Activated naive CD4-positive, alpha-beta T cell treated with anti-CD3 and anti-CD28 coated beads for 36 hours (primary cell): ENCODE measurements around the gene VRK1. TPM values are rescaled to one million over a fixed set of nuclear protein-coding genes. Genes with fewer than 3 reads are reported as not detected.

Experiments used
- CTCF ChIA-PET: fragments of 350-600 bp; sonication (Branson Sonifier 250); formaldehyde crosslinking; loops from one replicate; lab custom pipeline; 2021; ENCODE audit warnings: antibody characterized with exemption; lab: Charles Lee
- DNase-seq: peaks from one replicate; pipeline ENCODE4 v3.0.0-alpha.2; 2020
- H3K27ac Mint-ChIP-seq: one replicate; pipeline ENCODE4 v1.8.0; 2021; ENCODE audit warnings: mild to moderate bottlenecking, mixed read lengths
- H3K27me3 Mint-ChIP-seq: one replicate; pipeline ENCODE4 v1.8.0; 2021; ENCODE audit warnings: low read depth, mixed read lengths
- H3K36me3 Mint-ChIP-seq: one replicate; pipeline ENCODE4 v1.8.0; 2021; ENCODE audit warnings: low read depth, mixed read lengths
- H3K4me1 Mint-ChIP-seq: one replicate; pipeline ENCODE4 v1.8.0; 2021; ENCODE audit warnings: low read depth, mixed read lengths
- H3K4me3 Mint-ChIP-seq: one replicate; pipeline ENCODE4 v1.8.0; 2021; ENCODE audit warnings: mild to moderate bottlenecking, moderate library complexity, mixed read lengths
- H3K9me3 Mint-ChIP-seq: one replicate; pipeline ENCODE4 v1.8.0; 2021; ENCODE audit warnings: mixed read lengths
- intact Hi-C: fragments of 100-400 bp; cut with micrococcal nuclease; formaldehyde crosslinking; loops from one replicate; pipeline ENCODE4 v1.15.1; 2023
- total RNA-seq, 2 experiments: library from RNA; stranded (reverse); gene quantifications; one replicate each; pipeline ENCODE4 v1.2.3, GENCODE V29; 2021

Gene VRK1
- total RNA-seq, 2 experiments from 2014 or later, result 64.9 to 74.3 TPM

- intact Hi-C loops, result no loop called here
- DNase-seq, result no peak
- CTCF ChIA-PET, result no interaction called here
- Mint-ChIP-seq H3K36me3 (peaks cover 5% of the 10 kb centered on the region), H3K27ac (no peak overlapping the region), H3K4me3 (no peak overlapping the region), H3K4me1 (peaks cover 13% of the 10 kb centered on the region), H3K9me3 (no peaks in the 10 kb centered on the region), H3K27me3 (no peaks in the 10 kb centered on the region)
These were observed 98.6 kb downstream of the VRK1 start for GRCh38 chr14:96895658-96896271.

DNA sequence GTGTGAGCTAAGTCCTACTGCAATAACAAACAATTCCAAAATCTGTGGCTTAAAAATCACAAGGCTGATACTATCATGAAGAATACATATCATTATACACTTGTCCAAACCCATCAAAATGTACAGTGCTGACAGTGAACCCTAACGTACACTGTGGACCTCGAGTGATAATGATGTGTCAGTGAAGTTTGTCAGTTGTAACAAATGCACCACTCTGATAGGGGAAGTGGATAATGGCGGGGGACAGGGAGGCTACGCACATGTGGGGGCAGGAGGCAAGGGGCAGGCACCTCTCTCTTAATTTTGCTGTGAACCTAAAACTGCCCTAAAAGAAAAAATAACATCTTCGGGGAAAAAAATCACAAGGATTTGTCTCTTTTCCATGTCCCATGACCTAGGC lies 100.0 kb downstream of the VRK1 start:
- Mint-ChIP-seq H3K4me3 (no peak overlapping the region), H3K36me3 (peaks cover 5% of the 10 kb centered on the region), H3K27ac (no peak overlapping the region), H3K9me3 (no peaks in the 10 kb centered on the region), H3K4me1 (peaks cover 18% of the 10 kb centered on the region), H3K27me3 (no peaks in the 10 kb centered on the region)
- intact Hi-C loops, result no loop called here
- CTCF ChIA-PET, result no interaction called here
- DNase-seq, result no peak

DNA sequence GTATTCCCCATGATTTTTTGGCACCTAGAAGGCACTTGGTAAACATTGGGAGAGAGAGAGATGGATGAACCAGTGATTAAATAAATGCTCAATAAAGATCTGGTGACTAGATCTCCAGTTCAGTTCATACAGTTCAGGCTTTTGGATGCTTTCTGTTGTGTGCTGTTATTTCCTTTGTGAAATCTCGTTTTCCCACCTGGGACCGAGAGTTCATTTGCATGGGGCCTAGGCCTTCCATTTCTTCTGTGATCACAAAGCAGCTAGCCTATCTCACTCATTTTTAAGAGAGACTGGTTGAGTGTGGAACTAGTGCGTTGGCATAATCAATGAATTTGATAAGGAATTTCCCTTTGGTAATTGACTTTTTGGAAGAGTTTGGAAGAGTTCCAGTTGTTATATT lies 104.0 kb downstream of the VRK1 start:
- DNase-seq, result no peak
- Mint-ChIP-seq H3K27me3 (no peaks in the 10 kb centered on the region), H3K4me3 (no peak overlapping the region), H3K27ac (no peak overlapping the region), H3K9me3 (no peaks in the 10 kb centered on the region), H3K36me3 (peaks cover 1% of the 10 kb centered on the region), H3K4me1 (peaks cover 11% of the 10 kb centered on the region)
- CTCF ChIA-PET, result no interaction called here
- intact Hi-C loops, result no loop called here

GRCh38 chr14:96902004-96902403 lies 104.8 kb downstream of the VRK1 start:
- DNase-seq, result no peak
- H3K9me3 Mint-ChIP-seq, result no peaks in the 10 kb centered on the region
- no peaks in the 10 kb centered on the region for H3K27me3 Mint-ChIP-seq
- peaks cover 11% of the 10 kb centered on the region for H3K4me1 Mint-ChIP-seq
- H3K4me3 Mint-ChIP-seq, result no peak overlapping the region
- CTCF ChIA-PET, result no interaction called here
- peaks cover 1% of the 10 kb centered on the region for H3K36me3 Mint-ChIP-seq
- intact Hi-C loops, result no loop called here
- no peak overlapping the region for H3K27ac Mint-ChIP-seq

DNA sequence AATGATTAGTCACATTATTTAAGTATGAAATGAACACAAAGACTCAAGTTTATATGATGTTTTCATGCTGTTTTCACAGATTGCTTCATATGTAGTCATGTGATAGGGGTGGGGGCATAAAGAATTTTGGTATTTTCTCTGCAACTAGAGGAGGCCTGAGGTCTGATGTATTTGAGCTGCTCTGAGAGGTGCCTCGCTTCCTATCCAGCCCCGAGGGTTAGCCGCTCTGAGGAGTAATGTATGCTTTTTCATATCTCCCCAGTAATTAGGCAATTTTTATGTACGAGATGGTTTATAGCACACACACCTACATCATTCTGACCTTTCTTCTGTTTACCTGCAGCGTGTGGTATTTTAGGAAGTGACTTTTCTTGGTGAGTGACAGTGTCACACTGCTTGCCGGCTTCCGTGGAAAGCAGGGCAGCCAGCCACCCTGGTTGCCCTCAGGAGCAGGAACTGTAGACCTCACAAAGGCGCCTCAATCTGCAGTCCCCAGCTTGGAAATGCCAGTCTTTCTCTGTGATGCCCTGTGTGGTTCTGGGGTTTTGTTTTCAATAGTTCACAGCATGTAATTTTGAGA lies 106.4 kb downstream of the VRK1 start:
- Mint-ChIP-seq H3K9me3 (peaks cover 5% of the 10 kb centered on the region), H3K4me1 (peaks cover 11% of the 10 kb centered on the region), H3K36me3 (peaks cover 1% of the 10 kb centered on the region), H3K27me3 (no peaks in the 10 kb centered on the region), H3K27ac (no peak overlapping the region), H3K4me3 (no peak overlapping the region)
- no peak for DNase-seq
- CTCF ChIA-PET, result no interaction called here
- intact Hi-C loops, result no loop called here

DNA sequence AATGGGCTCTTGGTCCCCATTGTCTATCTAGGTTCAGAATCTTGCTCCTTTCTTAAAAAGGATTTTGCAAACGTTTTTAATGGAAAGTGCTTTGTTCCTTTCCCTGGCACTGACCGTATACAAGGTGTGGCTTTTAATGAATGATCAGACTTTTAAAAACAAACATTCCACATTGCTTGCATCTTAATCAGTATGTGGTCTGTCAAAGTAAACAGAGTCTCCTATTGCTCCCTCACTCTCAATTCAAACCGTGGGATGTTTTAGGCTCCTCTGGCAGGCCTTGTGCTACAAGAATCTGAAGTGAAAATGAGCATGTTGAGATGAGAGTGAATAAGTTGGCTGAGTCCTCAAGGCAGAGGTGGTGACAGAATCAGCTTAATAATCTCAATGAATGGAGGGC lies 107.0 kb downstream of the VRK1 start:
- Mint-ChIP-seq H3K27me3 (no peaks in the 10 kb centered on the region), H3K36me3 (peaks cover 4% of the 10 kb centered on the region), H3K4me1 (peaks cover 11% of the 10 kb centered on the region), H3K9me3 (peaks cover 9% of the 10 kb centered on the region), H3K27ac (no peak overlapping the region), H3K4me3 (no peak overlapping the region)
- CTCF ChIA-PET, result no interaction called here
- intact Hi-C loops, result no loop called here
- DNase-seq, result no peak

DNA sequence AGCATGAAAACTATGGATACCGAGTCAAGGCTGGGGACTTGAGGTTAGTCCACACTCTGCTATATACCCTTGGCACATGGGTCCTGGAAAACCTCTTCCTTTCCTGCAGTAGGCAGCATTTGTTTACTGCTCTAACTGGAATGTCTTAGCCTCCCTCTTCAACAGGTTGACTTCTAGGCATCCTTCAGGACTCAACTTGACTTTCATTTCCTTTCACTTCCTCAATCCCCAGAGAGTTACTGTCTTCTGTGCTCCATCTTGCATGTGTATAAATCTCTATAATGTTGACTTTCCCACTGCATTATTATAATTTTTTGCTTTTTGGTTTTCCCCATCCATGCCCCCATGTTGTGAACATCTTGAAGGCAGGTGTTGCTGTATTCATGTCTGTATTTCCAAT lies 107.9 kb downstream of the VRK1 start:
- intact Hi-C loops, result no loop called here
- no peak for DNase-seq
- Mint-ChIP-seq H3K9me3 (peaks cover 18% of the 10 kb centered on the region), H3K27ac (no peak overlapping the region), H3K36me3 (peaks cover 13% of the 10 kb centered on the region), H3K4me3 (no peak overlapping the region), H3K4me1 (peaks cover 11% of the 10 kb centered on the region), H3K27me3 (no peaks in the 10 kb centered on the region)
- CTCF ChIA-PET, result no interaction called here

DNA sequence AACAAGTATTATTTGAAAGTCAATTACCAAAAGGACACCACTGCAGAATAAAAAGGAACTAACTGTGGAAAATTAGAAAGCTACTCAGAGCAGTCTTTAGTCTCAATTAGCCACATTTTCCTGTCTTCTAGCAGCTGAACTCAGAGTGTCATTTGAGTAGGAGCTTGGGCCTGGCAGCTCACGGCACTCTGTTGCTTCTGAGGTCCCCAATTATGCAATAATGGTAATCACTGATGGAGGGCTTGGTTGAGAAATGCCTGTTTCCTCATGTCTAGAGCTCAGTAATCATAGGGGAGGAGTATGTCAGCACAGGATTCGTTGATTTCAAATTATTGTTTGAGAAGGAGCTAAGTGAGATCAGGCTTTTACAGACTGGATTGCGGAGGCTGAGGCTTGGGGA lies 108.6 kb downstream of the VRK1 start:
- Mint-ChIP-seq H3K27ac (no peak overlapping the region), H3K27me3 (no peaks in the 10 kb centered on the region), H3K9me3 (peaks cover 20% of the 10 kb centered on the region), H3K4me3 (no peak overlapping the region), H3K4me1 (peaks cover 11% of the 10 kb centered on the region), H3K36me3 (peaks cover 14% of the 10 kb centered on the region)
- CTCF ChIA-PET, result no interaction called here
- intact Hi-C loops, result no loop called here
- no peak for DNase-seq

DNA sequence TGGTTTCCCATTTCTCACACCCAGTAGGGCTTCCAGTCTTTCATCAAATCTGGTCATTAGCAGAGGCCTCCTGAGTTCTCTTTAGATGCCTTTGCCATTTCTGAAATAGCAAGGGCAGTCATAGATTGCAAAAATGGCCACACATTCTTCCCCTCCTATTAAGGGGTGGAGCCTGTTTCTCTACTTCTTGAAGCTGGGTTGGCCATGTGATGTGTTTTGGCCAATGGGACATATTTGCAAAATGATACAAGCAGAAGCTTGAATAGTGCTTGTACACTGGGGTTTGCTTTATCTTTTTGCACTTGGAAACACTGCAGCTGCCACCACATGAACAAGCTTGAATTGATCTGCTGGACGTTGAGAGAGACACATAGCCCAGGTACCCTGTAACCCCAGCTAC lies 109.3 kb downstream of the VRK1 start:
- no peaks in the 10 kb centered on the region for H3K27me3 Mint-ChIP-seq
- intact Hi-C loops, result no loop called here

DNA sequence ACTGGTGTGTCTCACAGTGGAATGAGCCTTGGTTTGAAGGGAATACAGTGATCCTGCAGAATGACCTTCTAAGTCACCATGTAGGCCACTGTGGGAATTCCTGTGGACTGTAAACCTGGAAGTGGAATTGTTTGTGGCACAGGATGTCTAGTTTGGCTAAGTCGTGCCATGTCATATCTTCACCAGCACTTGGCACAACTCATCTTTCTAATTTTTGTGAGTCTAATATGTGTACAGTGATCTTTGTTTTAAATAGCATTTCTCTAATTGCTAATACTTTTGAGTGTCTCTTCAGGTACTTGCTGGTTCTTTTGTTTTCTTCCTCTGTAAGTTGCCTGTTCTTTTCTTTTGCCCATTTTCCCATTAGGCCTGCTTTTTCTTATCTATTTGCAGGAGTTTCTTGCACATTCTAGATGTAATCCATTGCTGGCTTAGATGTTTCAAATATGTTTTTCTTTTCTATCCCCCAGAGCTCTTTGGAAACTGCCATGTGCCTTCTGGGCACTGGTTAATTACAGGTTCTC lies 112.7 kb downstream of the VRK1 start:
- DNase-seq, result no peak
- Mint-ChIP-seq H3K4me1 (peaks cover 15% of the 10 kb centered on the region), H3K27me3 (no peaks in the 10 kb centered on the region), H3K36me3 (peaks cover 15% of the 10 kb centered on the region), H3K4me3 (no peak overlapping the region), H3K9me3 (peaks cover 20% of the 10 kb centered on the region), H3K27ac (no peak overlapping the region)
- intact Hi-C loops, result no loop called here
- CTCF ChIA-PET, result interaction anchor here (0.7 kb wide), 1 partner anchor 77 kb away, joined by 3 read pairs; no protein-coding TSS in a partner anchor

More for the DNA sequence above, 109.3 kb downstream of the VRK1 start:
- H3K4me1 Mint-ChIP-seq, result peaks cover 10% of the 10 kb centered on the region
- peaks cover 14% of the 10 kb centered on the region for H3K36me3 Mint-ChIP-seq
- H3K9me3 Mint-ChIP-seq, result peaks cover 20% of the 10 kb centered on the region
- H3K27ac Mint-ChIP-seq, result no peak overlapping the region
- CTCF ChIA-PET, result interaction anchor here (0.6 kb wide), 1 partner anchor 343 kb away, joined by 3 read pairs; no protein-coding TSS in a partner anchor
- H3K4me3 Mint-ChIP-seq, result no peak overlapping the region
- no peak for DNase-seq

GRCh38 chr14:96911499-96912149 lies 114.4 kb downstream of the VRK1 start:
- DNase-seq, result no peak
- peaks cover 15% of the 10 kb centered on the region for H3K4me1 Mint-ChIP-seq
- CTCF ChIA-PET, result no interaction called here
- H3K27ac Mint-ChIP-seq, result no peak overlapping the region
- H3K9me3 Mint-ChIP-seq, result peaks cover 20% of the 10 kb centered on the region
- H3K36me3 Mint-ChIP-seq, result peaks cover 18% of the 10 kb centered on the region
- intact Hi-C loops, result no loop called here
- no peaks in the 10 kb centered on the region for H3K27me3 Mint-ChIP-seq
- no peak overlapping the region for H3K4me3 Mint-ChIP-seq

GRCh38 chr14:96914571-96915128 lies 117.5 kb downstream of the VRK1 start:
- Mint-ChIP-seq H3K4me1 (peaks cover 15% of the 10 kb centered on the region), H3K4me3 (no peak overlapping the region)

More at GRCh38 chr14:96914571-96915128, 117.5 kb downstream of the VRK1 start:
- Mint-ChIP-seq H3K27ac (no peak overlapping the region), H3K9me3 (peaks cover 7% of the 10 kb centered on the region), H3K36me3 (peaks cover 10% of the 10 kb centered on the region), H3K27me3 (no peaks in the 10 kb centered on the region)
- intact Hi-C loops, result no loop called here
- no peak for DNase-seq
- CTCF ChIA-PET, result no interaction called here
